GM23338 (cell line): ENCODE data around the gene MYL6. TPM values are rescaled to one million over a fixed set of nuclear protein-coding genes. Genes with fewer than 3 reads are reported as not detected.
"Not testable (repeated sequence)": the region's sequence is repeated elsewhere in the genome, so short reads cannot be mapped to it uniquely, and the experiment has no call there.

Experiments used
- ATAC-seq: fragments of 200-7000 bp; cut with Tn5 transposase; 3 replicates; pipeline ENCODE4 v1.9.1; 2020
- DNase-seq: peaks from one replicate; pipeline ENCODE4 v3.0.0-alpha.2; 2015; ENCODE audit warnings: low spot score
- H2AFZ ChIP-seq: fragments of 200-600 bp; sonication (generic); 2 replicates; pipeline ENCODE4 v1.8.0; 2016; ENCODE audit warnings: antibody characterized with exemption, mild to moderate bottlenecking, moderate library complexity
- H3F3A ChIP-seq: fragments of 200-600 bp; sonication (generic); replicated peaks from 2 replicates; pipeline ENCODE4 v1.8.0; 2017; ENCODE audit warnings: antibody characterized with exemption, mixed run types, low read depth
- H3K27ac ChIP-seq: fragments of 200-600 bp; sonication (generic); 2 replicates; pipeline ENCODE4 v1.6.1; 2016; ENCODE audit warnings: low read depth
- H3K27me3 ChIP-seq: fragments of 200-600 bp; sonication (generic); 2 replicates; pipeline ENCODE4 v1.8.0; 2016; ENCODE audit warnings: mild to moderate bottlenecking, mixed run types, moderate library complexity; ENCODE audit not compliant: insufficient read depth
- H3K36me3 ChIP-seq: fragments of 200-600 bp; sonication (generic); 2 replicates; pipeline ENCODE4 v1.8.0; 2016; ENCODE audit warnings: mild to moderate bottlenecking; ENCODE audit not compliant: insufficient read depth
- H3K4me1 ChIP-seq: fragments of 200-600 bp; sonication (generic); 2 replicates; pipeline ENCODE4 v1.8.0; 2016; ENCODE audit warnings: mild to moderate bottlenecking, moderate library complexity; ENCODE audit not compliant: insufficient read depth
- H3K4me2 ChIP-seq: fragments of 200-600 bp; sonication (generic); 2 replicates; pipeline ENCODE4 v1.7.1; 2017; ENCODE audit warnings: mixed run types
- H3K4me3 ChIP-seq: fragments of 200-600 bp; sonication (generic); 2 replicates; pipeline ENCODE4 v1.6.1; 2016; ENCODE audit warnings: mixed run types
- H3K79me2 ChIP-seq: fragments of 200-600 bp; sonication (generic); replicated peaks from 2 replicates; pipeline ENCODE4 v1.8.0; 2017; ENCODE audit warnings: mild to moderate bottlenecking; ENCODE audit not compliant: insufficient read depth
- H3K9me2 ChIP-seq: fragments of 200-600 bp; sonication (generic); 2 replicates; pipeline ENCODE4 v1.8.0; 2017; ENCODE audit not compliant: insufficient read depth
- H4K20me1 ChIP-seq: fragments of 200-600 bp; sonication (generic); replicated peaks from 2 replicates; pipeline ENCODE4 v1.8.0; 2017; ENCODE audit warnings: mild to moderate bottlenecking; ENCODE audit not compliant: insufficient read depth
- H3K27ac Mint-ChIP-seq: 2 replicates; pipeline ENCODE4 v1.8.0; 2020; ENCODE audit warnings: inconsistent platforms, mild to moderate bottlenecking, moderate library complexity, mixed read lengths
- H3K27me3 Mint-ChIP-seq: 3 replicates; pipeline ENCODE4 v1.8.0; 2022; ENCODE audit warnings: low read depth, mild to moderate bottlenecking, moderate library complexity, mixed read lengths, inconsistent platforms; ENCODE audit not compliant: insufficient read depth, poor library complexity
- H3K36me3 Mint-ChIP-seq: 3 replicates; pipeline ENCODE4 v1.8.0; 2021; ENCODE audit warnings: low read depth, mild to moderate bottlenecking, inconsistent platforms, moderate library complexity, mixed read lengths
- H3K4me1 Mint-ChIP-seq: 3 replicates; pipeline ENCODE4 v1.8.0; 2020; ENCODE audit warnings: mild to moderate bottlenecking, inconsistent platforms, mixed read lengths
- H3K4me3 Mint-ChIP-seq: 3 replicates; pipeline ENCODE4 v1.8.0; 2021; ENCODE audit warnings: moderate library complexity, mild to moderate bottlenecking, inconsistent platforms, mixed read lengths
- H3K9me3 Mint-ChIP-seq: 3 replicates; pipeline ENCODE4 v1.8.0; 2020; ENCODE audit warnings: moderate library complexity, mild to moderate bottlenecking, inconsistent platforms, mixed read lengths
- CREB1 ChIP-seq: fragments of 250-450 bp; sonication (Bioruptor Pico); IDR thresholded peaks from 2 replicates; pipeline ENCODE4 v1.5.0; 2020; ENCODE audit warnings: low read depth, mild to moderate bottlenecking, moderate library complexity
- EZH2 ChIP-seq: fragments of 200-600 bp; sonication (generic); IDR thresholded peaks from one replicate; pipeline ENCODE4 v1.8.0; 2017; ENCODE audit warnings: antibody characterized with exemption, mild to moderate bottlenecking, low read depth; ENCODE audit not compliant: unreplicated experiment
- NANOG ChIP-seq: IDR thresholded peaks from 2 replicates; pipeline ENCODE4 v1.6.1; 2016; ENCODE audit warnings: antibody characterized with exemption, borderline replicate concordance
- POLR2AphosphoS5 ChIP-seq: IDR thresholded peaks from 2 replicates; pipeline ENCODE4 v1.6.1; 2016; ENCODE audit warnings: antibody characterized with exemption, low read depth
- REST ChIP-seq: IDR thresholded peaks from one replicate; pipeline ENCODE4 v1.6.1; 2018; ENCODE audit warnings: antibody characterized with exemption; ENCODE audit not compliant: unreplicated experiment
- STAT1 ChIP-seq: IDR thresholded peaks from one replicate; pipeline ENCODE4 v1.6.1; 2016; ENCODE audit warnings: antibody characterized with exemption; ENCODE audit not compliant: unreplicated experiment
- ZNF114 ChIP-seq: fragments of 250-450 bp; sonication (Bioruptor Pico); IDR thresholded peaks from 2 replicates; pipeline ENCODE4 v1.5.0; 2020; ENCODE audit warnings: mild to moderate bottlenecking, moderate library complexity
- ZNF462 ChIP-seq: fragments of 250-450 bp; sonication (Bioruptor Pico); IDR thresholded peaks from 2 replicates; pipeline ENCODE4 v1.5.0; 2020; ENCODE audit warnings: mild to moderate bottlenecking, moderate library complexity
- polyA plus RNA-seq: library from polyadenylated mRNA; unstranded; fragments of >200 nt; fragmentation: Nextera tagmentation; extraction: Ambion mirVana; gene quantifications from 2 replicates; pipeline ENCODE4 v1.2.1, GENCODE V29; 2016
- total RNA-seq: library from RNA; depleted of rRNA; stranded (reverse); fragments of >200 nt; shearing (Covaris generic); gene quantifications from 2 replicates; pipeline ENCODE4 v1.2.3, GENCODE V29; 2014

Gene MYL6
- total and polyA plus RNA-seq, 2 experiments from 2014 or later, result 1,092 to 1,545 TPM

- Mint-ChIP-seq H3K27me3 (peaks cover 46% of the 10 kb centered on the region), H3K36me3 (peaks cover 55% of the 10 kb centered on the region), H3K4me1 (peaks cover 49% of the 10 kb centered on the region), H3K27ac (peak overlapping the region; percentile 99), H3K4me3 (peak overlapping the region; percentile 92)
- Histone ChIP-seq H3K27ac (peak overlapping the region; percentile 94), H3K79me2 (peaks cover 44% of the 10 kb centered on the region), H3F3A (peaks cover 38% of the 10 kb centered on the region), H3K4me3 (peak overlapping the region; percentile 57), H3K4me2 (peak overlapping the region; percentile 76), H3K4me1 (peaks cover 38% of the 10 kb centered on the region), H3K36me3 (peaks cover 22% of the 10 kb centered on the region)
- DNase-seq, H3K9me3 Mint-ChIP-seq, ATAC-seq, H4K20me1 ChIP-seq, H3K27me3 ChIP-seq, H2AFZ ChIP-seq, H3K9me2 ChIP-seq: not testable (repeated sequence)
Measured at GRCh38 chr12:56156464-56157200, 1.5 kb upstream of the MYL6 start.

- H3F3A ChIP-seq, result peaks cover 39% of the 10 kb centered on the region
- Mint-ChIP-seq H3K4me3 (peak overlapping the region; percentile 92), H3K27me3 (peaks cover 46% of the 10 kb centered on the region), H3K36me3 (peaks cover 63% of the 10 kb centered on the region), H3K9me3 (no peaks in the 10 kb centered on the region; the same call in none of the 3 replicates), H3K4me1 (peaks cover 56% of the 10 kb centered on the region), H3K27ac (peak overlapping the region; percentile 99)
- peaks cover 46% of the 10 kb centered on the region for H3K4me1 ChIP-seq
- no peaks in the 10 kb centered on the region for H3K9me2 ChIP-seq
- peak overlapping the region; percentile 76 for H3K4me2 ChIP-seq
- H2AFZ ChIP-seq, result 0 out of 2 replicates have a peak overlapping the region, but pooled peaks have one; percentile 16
- peak overlapping the region; percentile 57 for H3K4me3 ChIP-seq
- H3K36me3 ChIP-seq, result peaks cover 27% of the 10 kb centered on the region
- H3K27ac ChIP-seq, result peak overlapping the region; percentile 94
- H4K20me1 ChIP-seq, result peaks cover 13% of the 10 kb centered on the region; the same call in 1 of the 2 replicates
- H3K79me2 ChIP-seq, result peaks cover 44% of the 10 kb centered on the region
- DNase-seq (peak; percentile 94), ATAC-seq (peak; percentile 21)
- H3K27me3 ChIP-seq, result no peaks in the 10 kb centered on the region
- TF ChIP-seq ZNF462 (CRISPR knock-in tag) (no peak), ZNF114 (no peak), NANOG (no peak), REST (no peak), STAT1 (no peak), POLR2AphosphoS5 (peak; percentile 60), EZH2 (no peak), CREB1 (CRISPR knock-in tag) (peak; percentile 13; the same call in 1 of the 2 replicates)
Measured at GRCh38 chr12:56157201-56158028, 744 bp upstream of the MYL6 start.
